Keratinocyte (primary cell): ENCODE results near the gene BNIP3. TPM values are rescaled to one million over a fixed set of nuclear protein-coding genes. Genes with fewer than 3 reads are reported as not detected.

Experiments
- DNase-seq: peaks from one replicate; pipeline ENCODE4 v3.0.0-alpha.2; 2011; ENCODE audit warnings: low read depth, missing footprints, low spot score
- FAIRE-seq: peaks from 2 replicates; lab custom pipeline; 2011; peaks lifted over from hg19 to GRCh38; lab: Jason Lieb, UNC
- H2AFZ ChIP-seq: 2 replicates; pipeline ENCODE4 v1.6.0; 2012; ENCODE audit warnings: low read length, control low read depth, inconsistent platforms; ENCODE audit not compliant: control insufficient read depth
- H3K27ac ChIP-seq: 2 replicates; pipeline ENCODE4 v1.5.1; 2011; ENCODE audit warnings: low read length; ENCODE audit not compliant: control insufficient read depth, insufficient read depth
- H3K27me3 ChIP-seq: 3 replicates; pipeline ENCODE4 v1.6.0; 2011; ENCODE audit warnings: low read length; ENCODE audit not compliant: control insufficient read depth, insufficient read depth; ENCODE audit errors: extremely low read depth
- H3K36me3 ChIP-seq, 2 experiments: 2 replicates in 1 of 2; 3 replicates in 1 of 2; pipeline ENCODE4 v1.5.1; 2011; ENCODE audit warnings: low read length in 2 of 2, mild to moderate bottlenecking in 1 of 2; ENCODE audit not compliant: control insufficient read depth in 2 of 2, insufficient read depth in 2 of 2; ENCODE audit errors: extremely low read depth in 1 of 2
- H3K4me1 ChIP-seq: 3 replicates; pipeline ENCODE4 v1.5.1; 2011; ENCODE audit warnings: low read length; ENCODE audit not compliant: control insufficient read depth, insufficient read depth; ENCODE audit errors: extremely low read depth
- H3K4me2 ChIP-seq: 3 replicates; pipeline ENCODE4 v1.6.0; 2011; ENCODE audit warnings: low read depth, low read length; ENCODE audit not compliant: control insufficient read depth, insufficient read depth; ENCODE audit errors: extremely low read depth
- H3K4me3 ChIP-seq, 3 experiments: fragments of 200-600 bp in 1 of 3; sonication (generic) in 1 of 3; 2 replicates in 2 of 3; 3 replicates in 1 of 3; pipeline ENCODE4 v1.5.1; 2011 to 2016; ENCODE audit warnings: low read length in 3 of 3, mild to moderate bottlenecking in 3 of 3, control low read depth in 2 of 3, inconsistent platforms in 1 of 3, low read depth in 1 of 3, mixed read lengths in 1 of 3, mixed run types in 1 of 3, moderate library complexity in 1 of 3; ENCODE audit not compliant: control insufficient read depth in 2 of 3, insufficient read depth in 2 of 3; ENCODE audit errors: extremely low read depth in 1 of 3
- H3K79me2 ChIP-seq: 2 replicates; pipeline ENCODE4 v1.6.0; 2012; ENCODE audit warnings: low read length; ENCODE audit not compliant: control insufficient read depth, insufficient read depth
- H3K9ac ChIP-seq: 3 replicates; pipeline ENCODE4 v1.6.0; 2011; ENCODE audit warnings: low read length; ENCODE audit not compliant: control insufficient read depth, insufficient read depth; ENCODE audit errors: extremely low read depth
- H3K9me1 ChIP-seq: 3 replicates; pipeline ENCODE4 v1.6.0; 2011; ENCODE audit warnings: low read length; ENCODE audit not compliant: control insufficient read depth, insufficient read depth; ENCODE audit errors: extremely low read depth
- H3K9me3 ChIP-seq: 2 replicates; pipeline ENCODE4 v1.5.1; 2012; ENCODE audit warnings: low read depth, low read length; ENCODE audit not compliant: control insufficient read depth
- H4K20me1 ChIP-seq: 3 replicates; pipeline ENCODE4 v1.6.0; 2011; ENCODE audit warnings: low read length; ENCODE audit not compliant: control insufficient read depth, insufficient read depth; ENCODE audit errors: extremely low read depth
- CTCF ChIP-seq, 3 experiments: IDR thresholded peaks in 1 of 3; conservative IDR thresholded peaks in 1 of 3; optimal IDR thresholded peaks in 1 of 3; 2 replicates in 2 of 3; 3 replicates in 1 of 3; pipeline versions ENCODE3 to v1.5.1; 2011; ENCODE audit warnings: low read length in 3 of 3, mild to moderate bottlenecking in 3 of 3, moderate library complexity in 2 of 3, control low read depth in 1 of 3, inconsistent platforms in 1 of 3; ENCODE audit not compliant: insufficient read depth in 2 of 3; ENCODE audit errors: extremely low read depth in 1 of 3
- EZH2 ChIP-seq: IDR thresholded peaks from one replicate; pipeline ENCODE4 v1.6.1; 2012; ENCODE audit warnings: inconsistent platforms, mild to moderate bottlenecking, low read length, moderate library complexity
- dilution Hi-C: fragments of 300-500 bp; cut with MboI; formaldehyde crosslinking; loops from one replicate; pipeline ENCODE4 v1.7.0; 2020; ENCODE audit warnings: low sequenced_read_pairs; ENCODE audit not compliant: extremely low pct_ligation_motif_present
- polyA plus RNA-seq, 5 experiments: library from polyadenylated mRNA; depleted of rRNA in 3 of 5; stranded (reverse) in 3 of 5; stranded (forward) in 1 of 5; unstranded in 1 of 5; fragments of >200 nt; gene quantifications; 1 replicate in 1 of 5; 2 replicates in 3 of 5; 3 replicates in 1 of 5; pipeline versions ENCODE4 v1.2.1 to v1.2.3, GENCODE V29; 2011 to 2012; ENCODE audit warnings: missing spikeins in 2 of 5, low read depth in 1 of 5, low replicate concordance in 1 of 5

The BNIP3 gene
- polyA plus RNA-seq, 1 donor (not counting 4 experiments of a cell fraction or from before 2014, with no cell fraction given): 77.9 TPM

- FAIRE-seq: no peak
- H2AFZ ChIP-seq: no peak overlapping the region
- H3K4me2 ChIP-seq: no peak overlapping the region
- no peak overlapping the region for H3K27ac ChIP-seq
- dilution Hi-C loops: no loop called here
- no peaks in the 10 kb centered on the region for H3K4me1 ChIP-seq
- no peak for TF ChIP-seq EZH2
- TF ChIP-seq CTCF (optimal IDR thresholded peaks at IDR 0.05 in 1 of 3, IDR thresholded peaks at IDR 0.05 in 1 of 3, conservative IDR thresholded peaks at IDR 0.05 in 1 of 3; ENCODE audit: extremely low read depth in 1 of 3, insufficient read depth in 2 of 3, low read length in 3 of 3): no peak
- H3K9ac ChIP-seq: no peak overlapping the region
- H3K9me3 ChIP-seq: no peaks in the 10 kb centered on the region
- H3K27me3 ChIP-seq: no peaks in the 10 kb centered on the region
- H4K20me1 ChIP-seq: peaks cover 8% of the 10 kb centered on the region
- no peaks in the 10 kb centered on the region for H3K9me1 ChIP-seq
- H3K79me2 ChIP-seq: peaks cover 84% of the 10 kb centered on the region
- no peak for DNase-seq
- H3K36me3 ChIP-seq: peaks cover 22 to 34% of the 10 kb centered on the region in 2 experiments
- H3K4me3 ChIP-seq: no peak overlapping the region
Observed at GRCh38 chr10:131934769-131935168, 47.0 kb downstream of the BNIP3 start.

- TF ChIP-seq EZH2: no peak
- TF ChIP-seq CTCF (optimal IDR thresholded peaks at IDR 0.05 in 1 of 3, IDR thresholded peaks at IDR 0.05 in 1 of 3, conservative IDR thresholded peaks at IDR 0.05 in 1 of 3; ENCODE audit: extremely low read depth in 1 of 3, insufficient read depth in 2 of 3, low read length in 3 of 3): no peak
- Histone ChIP-seq H3K4me2 (no peak overlapping the region), H2AFZ (no peak overlapping the region), H3K4me1 (no peaks in the 10 kb centered on the region), H3K36me3 (peaks cover 20 to 29% of the 10 kb centered on the region in 2 experiments), H3K27me3 (no peaks in the 10 kb centered on the region), H4K20me1 (peaks cover 10% of the 10 kb centered on the region), H3K27ac (no peak overlapping the region), H3K9ac (no peak overlapping the region), H3K9me1 (no peaks in the 10 kb centered on the region), H3K4me3 (no peak overlapping the region), H3K79me2 (peaks cover 92% of the 10 kb centered on the region), H3K9me3 (no peaks in the 10 kb centered on the region)
- dilution Hi-C loops: no loop called here
- no peak for FAIRE-seq
- DNase-seq: no peak
Observed at GRCh38 chr10:131933696-131934086, 48.0 kb downstream of the BNIP3 start.
